ENCODE data around the gene DMRTA1.

GRCh38 chr9:22481566-22481965 lies 34.9 kb downstream of the DMRTA1 start:
- TF ChIP-seq ZBTB4 (CRISPR knock-in tag; IDR thresholded peaks at IDR 0.05; ENCODE audit: borderline replicate concordance) (no peak), CTCF (CRISPR knock-in tag; IDR thresholded peaks at IDR 0.05) (no peak), EZH2 (conservative IDR thresholded peaks at IDR 0.05; ENCODE audit: low read depth, low read length) (no peak), E2F1 (CRISPR knock-in tag; IDR thresholded peaks at IDR 0.05) (no peak), DPF2 (CRISPR knock-in tag; IDR thresholded peaks at IDR 0.05; ENCODE audit: borderline replicate concordance, low read depth) (no peak), PAX8 (CRISPR knock-in tag; IDR thresholded peaks at IDR 0.05; ENCODE audit: borderline replicate concordance) (no peak), SMARCC2 (IDR thresholded peaks at IDR 0.05) (no peak), ZNF333 (CRISPR knock-in tag; IDR thresholded peaks at IDR 0.05; ENCODE audit: borderline replicate concordance) (no peak)

All from HepG2 (cell line).